IPS-NIHi7 (cell line): ENCODE measurements around the gene SMIM43.

ENCODE experiments used
- DNase-seq: peaks from one replicate; pipeline ENCODE4 v3.0.0; 2012; ENCODE audit warnings: mixed read lengths; ENCODE audit errors: extremely low spot score

Gene SMIM43

GRCh38 chr4:121764702-121765367, at the start of gene SMIM43:
Gene SMIM43 (minus strand): TSS chr4:121765164. CDS start chr4:121765105, 59 bp downstream.
- DNase-seq: peak; percentile 53

DNA sequence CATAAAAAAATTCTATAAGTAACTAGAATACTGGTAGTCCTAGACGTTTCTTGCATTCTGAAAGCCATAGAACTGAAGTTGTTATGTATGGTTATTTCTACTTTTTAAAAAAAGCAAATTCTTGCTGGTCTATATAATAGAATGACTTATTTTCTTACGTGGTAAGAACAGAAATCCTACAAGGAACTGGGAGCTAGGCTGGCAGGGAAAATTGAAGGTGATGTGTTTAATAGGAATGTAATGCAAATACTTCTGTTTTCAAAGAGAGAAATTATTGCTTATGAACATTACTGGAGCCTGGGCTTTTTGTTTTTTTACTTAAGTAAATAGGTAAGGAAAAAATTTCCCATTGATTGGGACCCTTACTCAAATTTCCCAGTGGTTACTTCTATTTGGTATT, 49.8 kb upstream of the SMIM43 start:
- DNase-seq: no peak

- DNase-seq: no peak
Measured at GRCh38 chr4:121811122-121811521, 46.2 kb upstream of the SMIM43 start.

- DNase-seq: no peak
Measured at GRCh38 chr4:121806411-121806810, 41.4 kb upstream of the SMIM43 start.

DNA sequence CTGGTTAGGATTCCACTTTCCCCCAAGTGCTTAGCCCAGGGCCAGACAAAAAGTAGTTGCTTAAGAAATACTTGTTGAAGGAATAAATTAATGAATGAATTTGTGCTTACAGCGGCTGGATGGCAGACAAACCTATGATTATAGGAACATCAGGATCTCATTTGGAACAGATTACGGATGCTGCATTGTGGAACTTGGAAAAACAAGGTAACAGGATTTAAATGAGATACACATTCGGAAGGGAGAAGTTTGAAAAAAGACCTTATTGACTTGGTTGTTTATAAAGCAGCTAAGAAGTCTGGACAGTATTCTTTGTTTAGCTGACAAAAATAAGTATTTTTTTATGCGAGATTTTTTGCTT, 36.7 kb upstream of the SMIM43 start:
- DNase-seq: no peak

- DNase-seq: peak; percentile 91
Measured at GRCh38 chr4:121800961-121801714, 36.2 kb upstream of the SMIM43 start, which contains the start of gene EXOSC9. Gene EXOSC9 (plus strand): TSS chr4:121801323. CDS start chr4:121801425, 102 bp downstream.

- no peak for DNase-seq
Measured at GRCh38 chr4:121800638-121800960, 35.6 kb upstream of the SMIM43 start.

DNA sequence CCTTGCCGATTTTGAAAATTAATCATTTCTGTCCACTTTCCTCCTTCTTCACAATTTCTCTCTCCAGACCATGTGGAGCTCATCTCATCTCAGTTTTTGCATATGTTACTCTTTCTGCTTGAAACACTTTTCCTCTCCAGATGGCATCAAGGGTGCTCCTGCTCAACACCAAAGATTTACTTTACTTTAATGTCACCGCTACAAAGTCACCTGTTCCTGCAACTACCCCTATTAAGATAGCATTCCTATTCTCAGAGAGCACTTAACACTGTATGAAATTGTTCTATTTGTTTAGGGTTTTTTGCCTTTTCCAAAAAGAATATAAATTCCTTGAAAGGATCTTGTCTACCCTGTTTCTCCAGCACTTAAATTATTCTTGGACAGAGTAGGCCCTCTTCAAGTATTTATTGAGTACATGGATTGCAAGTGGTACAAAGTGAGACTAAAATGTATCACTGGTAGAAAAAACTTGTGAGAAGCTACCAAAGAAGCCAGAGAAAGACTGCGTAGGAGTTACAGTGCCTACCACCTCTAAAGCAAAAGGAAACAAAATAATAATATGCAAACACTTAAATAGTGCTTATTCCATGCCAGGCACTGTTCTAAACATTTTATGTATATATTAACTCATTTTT, 35.0 kb upstream of the SMIM43 start:
- DNase-seq: no peak

DNA sequence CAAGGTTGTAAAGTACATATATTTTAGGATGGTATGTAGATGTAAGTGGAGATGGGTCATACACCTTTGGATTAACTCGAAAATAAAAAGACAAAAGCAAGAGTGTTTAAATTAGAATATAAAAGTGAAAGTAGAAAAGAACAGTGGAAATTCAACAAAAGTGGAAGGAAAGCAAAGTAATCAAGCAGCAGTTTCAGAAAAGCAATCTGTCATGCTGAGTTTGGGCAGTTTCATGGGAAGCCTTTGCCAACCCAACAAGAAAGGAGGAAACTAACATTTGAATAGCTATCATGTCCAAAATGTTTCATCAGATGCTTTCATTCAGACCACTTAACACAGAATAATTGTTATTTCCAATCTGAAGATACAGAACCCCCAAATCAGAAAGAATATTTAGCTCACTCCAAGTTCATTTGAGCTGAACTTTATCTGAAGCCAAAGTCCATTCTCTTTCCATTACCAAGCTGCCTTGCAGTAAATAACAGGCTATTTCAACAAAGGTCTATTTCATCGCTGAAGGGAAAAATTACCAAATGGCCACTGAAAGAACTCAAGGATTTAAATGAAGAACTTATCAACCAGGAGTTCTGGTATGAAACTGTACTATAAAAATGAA, 34.4 kb upstream of the SMIM43 start:
- DNase-seq: no peak

DNA sequence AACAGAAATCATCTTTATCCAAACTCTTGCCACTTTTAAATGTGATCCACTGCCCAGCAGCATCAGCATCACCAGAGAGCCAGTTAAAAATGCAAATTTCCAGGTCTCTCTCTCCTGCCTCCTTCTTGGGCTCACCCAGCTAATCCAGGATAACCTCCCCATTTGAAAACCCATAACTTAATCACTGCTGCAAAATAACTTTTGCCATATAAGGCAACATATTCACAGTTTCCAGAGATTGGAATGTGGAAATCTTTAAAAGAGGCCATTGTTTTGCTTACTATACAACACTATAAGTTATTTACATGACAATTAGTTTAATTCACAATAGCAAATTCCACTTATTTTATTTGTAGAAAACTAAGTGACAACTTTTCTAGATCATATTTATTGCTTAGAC, 31.3 kb upstream of the SMIM43 start:
- no peak for DNase-seq

DNA sequence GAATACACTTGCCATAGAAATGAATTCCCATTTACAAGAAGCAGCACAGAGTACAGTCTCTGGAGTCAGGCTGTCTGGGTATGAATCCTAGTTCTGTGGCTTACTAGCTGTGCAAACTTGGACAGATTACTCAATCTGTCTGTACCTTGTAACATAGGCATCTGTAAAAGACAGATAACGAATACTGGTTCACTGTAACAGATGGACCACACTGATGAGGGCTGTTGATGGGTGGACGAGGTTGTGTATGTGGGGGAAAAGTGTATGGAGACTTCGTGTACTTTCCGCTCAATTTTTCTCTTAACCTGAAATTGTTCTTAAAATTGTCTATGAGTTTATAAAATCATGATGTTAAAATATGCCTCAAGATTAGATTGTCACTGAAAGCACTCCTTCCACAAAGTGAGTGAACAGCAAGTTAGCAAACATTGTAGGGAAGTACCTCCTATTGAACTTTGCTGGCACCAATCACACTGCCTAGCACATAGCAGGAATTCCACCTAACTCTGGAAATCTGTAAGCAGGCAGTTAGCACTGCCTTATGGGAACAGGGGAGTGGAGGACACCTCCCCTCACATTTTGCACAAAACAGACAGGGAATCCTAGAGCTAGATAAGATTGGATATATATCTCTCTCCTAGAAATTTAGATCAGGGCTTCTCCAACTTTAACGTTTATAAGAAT, 29.7 kb upstream of the SMIM43 start:
- DNase-seq: no peak

- DNase-seq: no peak
Measured at GRCh38 chr4:121792966-121793365, 28.0 kb upstream of the SMIM43 start.

DNA sequence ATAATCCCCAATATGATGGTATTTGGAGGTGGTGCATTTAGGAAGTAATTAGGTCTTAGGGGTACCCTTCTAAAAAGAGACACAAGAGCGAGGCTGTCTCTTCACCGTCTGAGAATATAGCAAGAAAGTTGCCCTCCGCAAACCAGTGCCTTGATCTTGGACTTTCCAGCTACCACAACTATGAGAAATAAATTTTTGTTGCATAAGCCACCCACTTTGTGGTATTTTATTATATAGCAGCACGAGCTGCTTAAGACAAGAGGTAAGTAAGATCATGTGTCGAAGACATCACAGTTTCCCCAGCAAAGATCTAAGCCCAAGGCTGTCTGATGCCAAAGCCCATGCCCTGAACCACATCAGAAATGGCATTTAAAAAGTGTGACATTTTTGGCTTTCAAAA, 26.5 kb upstream of the SMIM43 start:
- no peak for DNase-seq

GRCh38 chr4:121790976-121791375, 26.0 kb upstream of the SMIM43 start:
- DNase-seq: no peak

- no peak for DNase-seq
Measured at GRCh38 chr4:121789960-121790829, 25.2 kb upstream of the SMIM43 start.

DNA sequence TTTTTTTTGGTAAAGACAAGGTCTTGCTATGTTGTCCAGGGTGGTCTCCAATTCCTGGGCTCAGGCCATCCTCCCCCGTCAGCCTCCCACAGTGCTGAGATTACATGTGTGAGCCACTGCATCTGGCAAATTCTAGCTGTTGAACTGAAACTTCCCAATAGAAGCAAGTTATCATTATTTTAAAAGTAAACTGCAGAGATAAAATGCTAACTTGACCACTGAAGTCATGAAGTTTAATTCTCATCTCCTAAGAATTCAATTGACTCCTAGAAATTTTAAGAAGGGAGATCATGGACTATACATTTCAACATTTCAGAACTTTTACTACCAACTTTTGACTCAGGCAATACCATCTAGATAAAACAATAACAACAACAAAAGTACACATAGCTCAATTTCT, 24.5 kb upstream of the SMIM43 start:
- DNase-seq: no peak

DNA sequence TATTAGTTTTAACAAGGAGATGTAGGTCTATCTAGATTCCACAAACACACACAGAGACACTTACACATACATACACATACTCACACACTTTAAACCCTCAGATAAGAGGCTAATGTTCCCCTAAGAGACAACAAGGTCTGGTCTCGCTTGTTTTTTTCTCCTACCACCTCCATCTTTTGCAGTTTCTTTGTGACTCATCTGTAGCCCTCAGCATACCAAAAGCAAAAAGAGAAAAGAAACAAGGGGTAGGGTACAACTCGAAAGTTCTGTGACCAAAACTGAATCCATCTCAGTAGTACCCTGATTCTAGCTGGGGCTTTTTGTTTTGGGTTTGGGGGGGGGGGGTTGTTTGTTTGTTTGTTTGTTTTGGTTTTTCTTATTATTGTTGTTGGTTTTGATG, 23.9 kb upstream of the SMIM43 start:
- no peak for DNase-seq

DNA sequence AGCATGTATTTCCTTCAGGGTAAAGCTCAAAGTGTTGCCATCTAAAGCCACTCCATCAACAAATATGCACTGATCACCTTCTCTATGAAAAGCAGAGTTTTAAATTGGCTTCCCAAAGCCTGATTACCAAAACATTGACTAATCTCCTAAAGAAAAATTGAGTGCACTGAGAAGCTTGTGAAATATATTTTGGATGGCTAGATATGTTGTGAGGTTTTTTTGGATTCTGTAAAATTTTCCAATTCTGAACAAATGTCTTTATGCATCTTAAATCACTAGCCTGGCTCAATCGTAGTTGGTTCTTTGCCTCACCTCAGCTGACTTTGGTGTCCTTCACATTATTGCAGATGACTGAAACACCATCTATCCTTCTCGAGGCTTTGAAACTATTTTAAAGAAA, 21.3 kb upstream of the SMIM43 start:
- DNase-seq: no peak

GRCh38 chr4:121785479-121785878, 20.5 kb upstream of the SMIM43 start:
- DNase-seq: no peak

DNA sequence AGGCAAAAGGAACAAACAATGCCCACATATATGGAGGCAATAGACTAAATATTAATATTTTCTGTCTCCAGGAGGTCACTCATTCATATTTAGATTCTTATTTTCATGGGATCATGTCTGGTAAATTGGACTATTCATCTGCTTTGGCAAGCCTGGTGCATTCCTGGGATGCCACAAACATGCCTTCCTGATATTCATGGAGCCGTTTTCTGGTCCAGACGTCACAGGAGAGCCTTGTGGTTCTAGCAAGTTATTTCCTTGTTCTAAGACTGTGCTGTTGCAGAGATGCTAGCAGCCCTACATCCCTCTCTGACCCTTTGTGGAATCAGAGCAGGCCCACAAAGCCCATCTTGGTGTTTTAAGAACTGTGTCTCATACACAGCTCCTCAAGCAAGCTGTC, 20.0 kb upstream of the SMIM43 start:
- no peak for DNase-seq

DNA sequence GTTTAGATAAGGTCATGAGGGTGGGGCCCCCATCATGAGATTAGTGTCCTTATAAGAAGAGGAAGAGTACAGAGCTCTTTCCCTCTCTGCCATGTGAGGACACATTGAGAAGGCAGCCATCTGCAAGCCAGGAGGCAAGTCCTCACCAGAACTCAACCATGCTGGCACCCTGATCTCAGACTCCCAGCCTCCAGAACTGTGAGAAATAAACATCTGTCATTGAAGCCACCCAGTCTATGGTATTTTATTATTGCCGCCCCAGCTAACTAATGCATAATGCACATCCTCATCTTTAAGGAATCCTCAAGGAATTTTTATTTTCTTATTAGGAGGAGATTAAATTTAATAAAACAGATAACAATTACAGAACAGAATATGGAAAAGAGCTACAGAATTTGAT, 19.4 kb upstream of the SMIM43 start:
- DNase-seq: no peak
